Astrocyte of the cerebellum (primary cell): ENCODE data around the gene MRPS34.

Experiments used
- DNase-seq: peaks from one replicate; pipeline ENCODE4 v3.0.0-alpha.2; 2011; ENCODE audit warnings: low read depth
- H3K4me3 ChIP-seq: 2 replicates; pipeline ENCODE4 v1.5.1; 2011; ENCODE audit warnings: mild to moderate bottlenecking, low read depth, low read length, moderate library complexity
- in situ Hi-C: cut with HindIII; loops from 2 replicates; pipeline ENCODE4 v1.10.0; 2017; ENCODE audit warnings: low sequenced_read_pairs
- TF ChIP-seq, protein P1 (sequence below): IDR thresholded peaks from 2 replicates; pipeline ENCODE4 v1.5.1; 2012; ENCODE audit warnings: low read length, low read depth, moderate library complexity, mild to moderate bottlenecking; ENCODE audit errors: missing control alignments

Gene MRPS34

DNA sequence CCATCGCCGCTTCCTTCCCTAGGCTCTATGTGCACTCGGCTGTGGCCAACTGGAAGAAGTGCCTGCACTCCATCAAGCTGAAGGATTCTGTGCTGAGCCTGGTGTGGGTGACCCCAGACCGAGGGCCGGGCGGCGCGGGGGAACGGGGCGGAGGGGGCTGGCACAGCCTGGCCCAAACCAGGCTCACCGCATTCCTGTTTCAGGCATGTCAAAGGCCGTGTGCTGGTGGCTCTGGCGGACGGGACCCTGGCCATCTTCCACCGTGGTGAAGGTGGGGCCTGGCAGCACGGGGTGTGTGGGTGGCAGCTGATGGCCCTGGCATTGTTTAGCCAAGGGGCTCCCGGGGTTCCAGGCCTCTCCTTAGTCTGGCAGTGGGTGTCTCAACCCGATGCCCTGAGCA, 6.2 kb downstream of the MRPS34 start:
- no peak for DNase-seq
- TF ChIP-seq, protein P1, sequence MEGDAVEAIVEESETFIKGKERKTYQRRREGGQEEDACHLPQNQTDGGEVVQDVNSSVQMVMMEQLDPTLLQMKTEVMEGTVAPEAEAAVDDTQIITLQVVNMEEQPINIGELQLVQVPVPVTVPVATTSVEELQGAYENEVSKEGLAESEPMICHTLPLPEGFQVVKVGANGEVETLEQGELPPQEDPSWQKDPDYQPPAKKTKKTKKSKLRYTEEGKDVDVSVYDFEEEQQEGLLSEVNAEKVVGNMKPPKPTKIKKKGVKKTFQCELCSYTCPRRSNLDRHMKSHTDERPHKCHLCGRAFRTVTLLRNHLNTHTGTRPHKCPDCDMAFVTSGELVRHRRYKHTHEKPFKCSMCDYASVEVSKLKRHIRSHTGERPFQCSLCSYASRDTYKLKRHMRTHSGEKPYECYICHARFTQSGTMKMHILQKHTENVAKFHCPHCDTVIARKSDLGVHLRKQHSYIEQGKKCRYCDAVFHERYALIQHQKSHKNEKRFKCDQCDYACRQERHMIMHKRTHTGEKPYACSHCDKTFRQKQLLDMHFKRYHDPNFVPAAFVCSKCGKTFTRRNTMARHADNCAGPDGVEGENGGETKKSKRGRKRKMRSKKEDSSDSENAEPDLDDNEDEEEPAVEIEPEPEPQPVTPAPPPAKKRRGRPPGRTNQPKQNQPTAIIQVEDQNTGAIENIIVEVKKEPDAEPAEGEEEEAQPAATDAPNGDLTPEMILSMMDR, result no peak
- in situ Hi-C loops, result no loop called here
- no peak overlapping the region for H3K4me3 ChIP-seq

DNA sequence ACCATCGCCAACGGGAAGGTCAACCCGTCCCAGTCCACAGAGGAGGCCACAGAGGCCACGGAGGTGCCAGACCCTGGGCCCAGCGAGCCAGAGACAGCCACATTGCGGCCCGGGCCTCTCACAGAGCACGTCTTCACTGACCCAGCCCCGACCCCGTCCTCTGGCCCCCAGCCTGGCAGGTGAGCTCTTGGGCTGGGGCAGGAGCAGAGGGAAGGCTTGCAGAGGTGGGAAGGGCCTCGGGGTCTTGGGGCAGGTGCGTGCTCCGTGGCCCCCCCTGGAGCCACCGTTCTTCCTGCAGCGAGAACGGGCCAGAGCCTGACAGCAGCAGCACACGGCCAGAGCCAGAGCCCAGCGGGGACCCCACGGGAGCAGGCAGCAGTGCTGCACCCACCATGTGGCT, 6.7 kb downstream of the MRPS34 start:
- H3K4me3 ChIP-seq, result no peak overlapping the region
- DNase-seq, result no peak
- in situ Hi-C loops, result no loop called here
- TF ChIP-seq, protein P1, result no peak

DNA sequence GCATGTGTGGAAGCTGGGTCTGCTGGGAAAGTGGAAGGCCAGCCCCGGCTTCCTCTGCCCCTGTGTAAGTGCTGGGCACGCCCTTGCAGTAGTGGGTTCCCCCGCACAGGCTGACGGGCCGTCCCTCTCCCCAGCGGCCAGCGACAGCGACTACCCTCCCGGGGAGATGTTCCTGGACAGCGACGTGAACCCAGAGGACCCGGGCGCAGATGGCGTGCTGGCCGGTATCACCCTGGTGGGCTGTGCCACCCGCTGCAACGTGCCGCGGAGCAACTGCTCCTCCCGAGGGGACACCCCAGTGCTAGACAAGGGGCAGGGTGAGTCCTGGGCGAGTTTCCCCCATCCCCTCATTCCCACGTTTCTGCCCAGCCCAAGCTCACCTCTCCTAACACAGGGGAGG, 7.1 kb downstream of the MRPS34 start:
- H3K4me3 ChIP-seq, result no peak overlapping the region
- TF ChIP-seq, protein P1, result no peak
- in situ Hi-C loops, result no loop called here
- DNase-seq, result no peak

DNA sequence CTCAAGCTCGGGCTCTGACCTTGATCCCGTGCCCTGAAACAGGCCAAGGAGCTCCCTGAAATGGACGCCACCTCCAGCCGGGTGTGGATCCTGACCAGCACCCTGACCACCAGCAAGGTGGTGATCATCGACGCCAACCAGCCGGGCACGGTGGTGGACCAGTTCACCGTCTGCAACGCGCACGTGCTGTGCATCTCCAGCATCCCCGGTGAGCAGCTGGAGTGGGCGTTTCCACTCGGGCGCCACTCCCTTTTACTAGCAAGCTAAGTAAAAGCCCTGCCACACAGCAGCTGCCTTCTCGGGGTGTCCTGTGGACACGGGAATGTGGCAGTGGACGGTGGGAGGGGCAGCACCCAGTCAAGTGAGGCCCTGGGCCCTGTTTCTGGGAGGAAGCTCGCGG, 8.0 kb downstream of the MRPS34 start:
- DNase-seq, result no peak
- TF ChIP-seq, protein P1, result no peak
- in situ Hi-C loops, result no loop called here
- no peak overlapping the region for H3K4me3 ChIP-seq

DNA sequence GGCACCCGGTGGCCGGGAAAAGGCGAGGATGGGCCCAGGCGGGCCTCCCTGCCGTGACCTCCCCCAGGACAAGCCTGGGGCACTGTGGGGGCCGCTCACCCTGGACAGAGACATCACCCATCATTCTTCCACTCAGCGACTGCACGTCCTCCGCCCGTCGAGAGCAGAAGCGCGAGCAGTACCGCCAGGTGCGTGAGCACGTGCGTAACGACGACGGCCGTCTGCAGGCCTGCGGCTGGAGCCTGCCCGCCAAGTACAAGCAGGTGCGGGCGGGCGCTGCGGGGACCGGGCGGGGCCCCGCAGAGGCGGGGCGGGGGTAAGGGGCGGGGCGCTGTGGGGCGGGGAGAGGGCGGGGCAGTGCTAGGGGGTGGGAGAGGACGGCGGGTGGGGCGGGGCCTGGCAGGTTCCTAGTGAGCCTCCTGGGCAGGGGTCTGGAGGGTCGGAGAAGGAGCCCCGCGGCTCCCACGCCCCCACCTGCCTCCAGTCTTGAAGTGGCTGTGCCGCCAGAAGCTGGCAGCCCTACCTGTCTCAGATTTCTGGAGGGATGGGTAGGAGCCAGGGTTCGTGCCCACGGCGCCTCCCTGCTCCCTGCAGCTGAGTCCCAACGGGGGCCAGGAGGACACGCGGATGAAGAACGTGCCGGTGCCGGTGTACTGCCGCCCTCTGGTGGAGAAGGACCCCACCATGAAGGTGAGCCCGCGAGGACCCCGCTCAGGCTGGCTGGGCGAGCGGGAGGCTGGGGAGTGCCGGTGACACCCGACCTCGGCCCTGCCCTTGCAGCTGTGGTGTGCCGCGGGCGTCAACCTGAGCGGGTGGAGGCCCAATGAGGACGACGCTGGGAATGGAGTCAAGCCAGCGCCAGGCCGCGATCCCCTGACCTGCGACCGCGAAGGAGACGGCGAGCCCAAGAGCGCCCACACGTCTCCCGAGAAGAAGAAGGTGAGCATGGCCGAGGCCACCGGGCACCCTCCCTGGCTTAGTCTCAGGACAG, 9.1 kb downstream of the MRPS34 start:
- TF ChIP-seq, protein P1, result peak; percentile 63
- no peak for DNase-seq
- in situ Hi-C loops, result no loop called here
- no peak overlapping the region for H3K4me3 ChIP-seq

DNA sequence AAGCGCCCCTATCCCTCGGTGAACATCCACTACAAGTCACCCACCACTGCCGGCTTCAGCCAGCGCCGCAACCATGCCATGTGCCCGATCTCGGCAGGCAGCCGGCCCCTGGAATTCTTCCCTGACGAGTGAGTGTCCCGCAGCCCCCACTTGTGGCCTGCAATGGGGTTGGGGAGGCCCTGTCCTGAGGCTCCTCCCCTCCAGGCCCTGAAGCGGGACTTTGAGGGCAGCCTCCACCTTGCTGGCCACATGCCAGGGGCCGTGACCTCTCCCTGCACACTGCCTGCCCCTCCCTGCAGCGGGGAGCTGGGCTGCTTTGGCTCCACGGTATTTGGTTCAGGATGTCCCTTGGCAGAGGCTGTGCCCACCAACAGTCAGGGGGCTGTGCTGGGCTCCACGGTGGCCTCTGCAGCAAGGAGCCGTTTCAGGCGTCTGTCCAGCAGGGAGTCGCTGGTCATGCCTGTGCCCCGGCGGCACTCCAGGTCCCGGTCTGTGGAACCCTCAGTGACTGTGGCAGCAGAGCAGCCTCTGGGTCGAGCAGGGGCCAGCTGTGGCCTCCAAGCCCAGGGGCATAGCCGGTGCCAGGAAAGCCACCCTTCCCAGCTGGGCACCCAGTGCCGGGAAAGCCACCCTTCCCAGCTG, 9.9 kb downstream of the MRPS34 start:
- H3K4me3 ChIP-seq, result no peak overlapping the region
- TF ChIP-seq, protein P1, result no peak
- in situ Hi-C loops, result no loop called here
- no peak for DNase-seq
